Measurements from ENCODE around the gene CDH15. TPM values are rescaled to one million over a fixed set of nuclear protein-coding genes. Genes with fewer than 3 reads are reported as not detected.
A peak's percentile ranks its signal among the peaks of the same experiment; 100 is the strongest.

Gene CDH15
- total RNA-seq, 1 donor from 2014 or later = 0.35 TPM

DNA sequence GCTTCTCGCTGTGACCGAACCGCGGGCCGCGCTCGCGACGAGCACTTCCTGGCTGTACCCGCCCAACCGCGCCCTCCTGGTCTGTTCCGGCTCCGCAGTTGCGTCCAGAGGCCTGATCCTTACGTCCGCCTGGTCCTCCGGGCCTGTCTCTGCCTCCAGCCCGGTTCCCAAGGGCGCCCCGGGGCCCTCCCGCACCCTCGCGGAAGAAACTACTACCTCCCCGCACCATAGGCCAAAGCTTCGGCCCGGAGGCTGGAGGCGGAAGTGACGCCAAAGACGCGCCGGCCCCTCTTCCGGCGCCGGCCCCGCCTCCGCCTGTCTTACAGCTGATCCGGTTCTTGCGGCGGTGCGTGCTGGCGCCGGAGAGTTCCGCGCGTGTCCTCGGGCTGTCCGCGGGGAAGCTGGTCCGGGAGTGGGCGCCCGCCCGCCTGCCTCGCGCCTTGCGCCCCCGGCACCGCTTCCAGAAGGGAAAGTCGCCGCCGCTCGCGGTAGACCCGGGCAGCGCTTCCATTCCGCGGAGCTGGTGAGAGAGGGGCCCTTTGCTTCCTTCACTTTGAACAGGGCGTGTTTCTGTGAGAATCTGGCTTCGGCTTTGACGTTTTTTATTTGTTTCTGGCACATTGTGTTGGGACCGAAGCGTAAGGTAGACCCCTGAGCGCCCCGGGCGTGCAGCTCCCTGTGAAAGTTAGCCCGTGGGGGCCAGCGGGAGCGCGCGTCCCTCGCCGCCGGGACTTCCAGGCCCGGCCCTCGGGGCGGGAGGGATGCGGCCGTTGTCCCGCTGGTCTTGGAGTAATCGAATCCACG lies 46.0 kb downstream of the CDH15 start, which contains the start of gene ZNF778:
Gene ZNF778, plus strand, starts transcription at position 316 of the 804 bp plus-strand sequence. CDS start 3,425 bp downstream, outside the sequence.
- H3K4me1 Mint-ChIP-seq (ENCODE audit: unreplicated experiment) = peaks cover 16% of the 10 kb centered on the region
- H3K27ac Mint-ChIP-seq (ENCODE audit: unreplicated experiment) = peak within 1 kb of the TSS; percentile 82
- peaks cover 10% of the 10 kb centered on the region for H3K36me3 Mint-ChIP-seq (ENCODE audit: unreplicated experiment)
- H3K27me3 Mint-ChIP-seq (ENCODE audit: unreplicated experiment) = no peaks in the 10 kb centered on the region
- DNase-seq (ENCODE audit: extremely low spot score, unreplicated experiment) = peak; percentile 92
- peak within 1 kb of the TSS; percentile 86 for H3K4me3 Mint-ChIP-seq (ENCODE audit: unreplicated experiment)
- H3K9me3 Mint-ChIP-seq (ENCODE audit: unreplicated experiment) = no peaks in the 10 kb centered on the region
- TF ChIP-seq, protein P1, sequence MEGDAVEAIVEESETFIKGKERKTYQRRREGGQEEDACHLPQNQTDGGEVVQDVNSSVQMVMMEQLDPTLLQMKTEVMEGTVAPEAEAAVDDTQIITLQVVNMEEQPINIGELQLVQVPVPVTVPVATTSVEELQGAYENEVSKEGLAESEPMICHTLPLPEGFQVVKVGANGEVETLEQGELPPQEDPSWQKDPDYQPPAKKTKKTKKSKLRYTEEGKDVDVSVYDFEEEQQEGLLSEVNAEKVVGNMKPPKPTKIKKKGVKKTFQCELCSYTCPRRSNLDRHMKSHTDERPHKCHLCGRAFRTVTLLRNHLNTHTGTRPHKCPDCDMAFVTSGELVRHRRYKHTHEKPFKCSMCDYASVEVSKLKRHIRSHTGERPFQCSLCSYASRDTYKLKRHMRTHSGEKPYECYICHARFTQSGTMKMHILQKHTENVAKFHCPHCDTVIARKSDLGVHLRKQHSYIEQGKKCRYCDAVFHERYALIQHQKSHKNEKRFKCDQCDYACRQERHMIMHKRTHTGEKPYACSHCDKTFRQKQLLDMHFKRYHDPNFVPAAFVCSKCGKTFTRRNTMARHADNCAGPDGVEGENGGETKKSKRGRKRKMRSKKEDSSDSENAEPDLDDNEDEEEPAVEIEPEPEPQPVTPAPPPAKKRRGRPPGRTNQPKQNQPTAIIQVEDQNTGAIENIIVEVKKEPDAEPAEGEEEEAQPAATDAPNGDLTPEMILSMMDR (IDR thresholded peaks at IDR 0.05) = no peak

GRCh38 chr16:89219365-89219764 lies 47.8 kb downstream of the CDH15 start:
- TF ChIP-seq, protein P1 (IDR thresholded peaks at IDR 0.05) = no peak
- Mint-ChIP-seq H3K27ac (ENCODE audit: unreplicated experiment) (no peak overlapping the region), H3K36me3 (ENCODE audit: unreplicated experiment) (peaks cover 18% of the 10 kb centered on the region), H3K4me3 (ENCODE audit: unreplicated experiment) (peak overlapping the region; percentile 86), H3K4me1 (ENCODE audit: unreplicated experiment) (peaks cover 16% of the 10 kb centered on the region), H3K9me3 (ENCODE audit: unreplicated experiment) (no peaks in the 10 kb centered on the region), H3K27me3 (ENCODE audit: unreplicated experiment) (no peaks in the 10 kb centered on the region)
- no peak for DNase-seq (ENCODE audit: extremely low spot score, unreplicated experiment)

GRCh38 chr16:89221604-89222003 lies 50.1 kb downstream of the CDH15 start:
- Mint-ChIP-seq H3K4me3 (ENCODE audit: unreplicated experiment) (no peak overlapping the region), H3K27me3 (ENCODE audit: unreplicated experiment) (no peaks in the 10 kb centered on the region), H3K4me1 (ENCODE audit: unreplicated experiment) (peaks cover 12% of the 10 kb centered on the region), H3K9me3 (ENCODE audit: unreplicated experiment) (peaks cover 7% of the 10 kb centered on the region), H3K27ac (ENCODE audit: unreplicated experiment) (no peak overlapping the region), H3K36me3 (ENCODE audit: unreplicated experiment) (peaks cover 38% of the 10 kb centered on the region)
- TF ChIP-seq, protein P1 (IDR thresholded peaks at IDR 0.05) = no peak
- no peak for DNase-seq (ENCODE audit: extremely low spot score, unreplicated experiment)

DNA sequence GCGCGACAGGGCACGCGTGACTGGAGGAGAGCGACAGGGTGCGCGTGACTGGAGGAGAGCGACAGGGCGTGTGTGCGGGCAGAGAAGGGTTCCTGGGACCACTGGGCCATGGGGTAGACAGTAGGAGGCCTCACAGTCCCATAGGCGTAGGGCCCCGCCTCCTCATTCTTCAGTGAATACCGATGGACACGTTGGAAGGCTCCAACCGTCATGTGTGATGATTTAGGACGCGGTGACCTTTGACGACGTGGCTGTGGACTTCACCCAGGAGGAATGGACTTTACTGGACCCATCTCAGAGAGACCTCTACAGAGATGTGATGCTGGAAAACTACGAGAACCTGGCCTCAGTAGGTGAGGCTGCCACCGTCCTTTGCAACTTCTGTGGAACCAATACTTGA lies 51.4 kb downstream of the CDH15 start:
- peaks cover 16% of the 10 kb centered on the region for H3K9me3 Mint-ChIP-seq (ENCODE audit: unreplicated experiment)
- DNase-seq (ENCODE audit: extremely low spot score, unreplicated experiment) = no peak
- no peak overlapping the region for H3K27ac Mint-ChIP-seq (ENCODE audit: unreplicated experiment)
- H3K4me1 Mint-ChIP-seq (ENCODE audit: unreplicated experiment) = peaks cover 10% of the 10 kb centered on the region
- no peaks in the 10 kb centered on the region for H3K27me3 Mint-ChIP-seq (ENCODE audit: unreplicated experiment)
- TF ChIP-seq, protein P1 (IDR thresholded peaks at IDR 0.05) = no peak
- H3K36me3 Mint-ChIP-seq (ENCODE audit: unreplicated experiment) = peaks cover 51% of the 10 kb centered on the region
- H3K4me3 Mint-ChIP-seq (ENCODE audit: unreplicated experiment) = no peak overlapping the region

- TF ChIP-seq, protein P1 (IDR thresholded peaks at IDR 0.05) = no peak
- no peak for DNase-seq (ENCODE audit: extremely low spot score, unreplicated experiment)
- Mint-ChIP-seq H3K36me3 (ENCODE audit: unreplicated experiment) (peaks cover 65% of the 10 kb centered on the region), H3K4me3 (ENCODE audit: unreplicated experiment) (no peak overlapping the region), H3K27me3 (ENCODE audit: unreplicated experiment) (no peaks in the 10 kb centered on the region), H3K4me1 (ENCODE audit: unreplicated experiment) (peaks cover under 1% of the 10 kb centered on the region), H3K9me3 (ENCODE audit: unreplicated experiment) (peaks cover 25% of the 10 kb centered on the region), H3K27ac (ENCODE audit: unreplicated experiment) (no peak overlapping the region)
Measured at GRCh38 chr16:89224665-89225064, 53.1 kb downstream of the CDH15 start.

Measured in osteocyte (in vitro differentiated cells).